ENCODE results near the gene PACRG. TPM values are rescaled to one million over a fixed set of nuclear protein-coding genes. Genes with fewer than 3 reads are reported as not detected.

PACRG gene
- total and polyA plus RNA-seq, 10 of the 15 experiments (the other 5 are each of a cell fraction or from before 2014, with no cell fraction given), result not detected

DNA sequence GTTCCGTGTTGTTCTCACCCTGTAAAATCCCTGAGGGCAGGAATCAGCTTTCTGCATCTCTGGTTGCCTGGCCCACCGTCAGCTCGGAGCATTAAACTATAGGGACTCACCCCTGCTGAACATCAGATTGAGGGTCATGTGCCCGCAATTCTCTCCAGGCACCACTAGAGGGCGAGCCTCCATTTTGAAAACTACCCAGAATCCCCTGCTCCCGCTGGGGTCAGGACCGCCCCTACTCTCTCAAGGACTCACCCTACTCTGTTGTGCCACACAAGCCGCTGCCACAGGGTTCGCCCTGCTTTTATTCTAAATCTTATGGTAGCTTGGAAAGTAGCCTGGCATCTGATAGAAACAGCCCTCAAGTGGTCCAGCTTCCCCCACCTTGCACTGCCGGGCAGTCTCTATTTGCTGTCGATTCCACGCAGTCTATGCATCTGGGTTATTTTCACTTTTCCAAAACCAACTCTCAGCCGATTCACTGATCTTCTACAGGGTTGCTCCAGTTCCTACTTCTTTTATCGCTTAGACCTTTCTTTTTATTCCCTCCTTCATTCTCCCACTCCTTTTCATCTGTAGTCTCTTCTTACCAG, 442.6 kb downstream of the PACRG start:
- intact Hi-C loops (cut with micrococcal nuclease; ENCODE audit: unreplicated experiment), result loop anchor here (10.0 kb wide), 1 partner anchor 384 kb away; no protein-coding TSS in a partner anchor
- CTCF ChIA-PET, result interaction anchor here (0.6 to 3.5 kb wide), 12 partner anchors 9 to 1758 kb away, joined by 3 to 16 read pairs (median 4); no protein-coding TSS in a partner anchor
- H3K4me3 ChIP-seq, result no peak overlapping the region
- H3K79me2 ChIP-seq (ENCODE audit: control insufficient read depth, insufficient read depth, low read length), result no peaks in the 10 kb centered on the region
- H2AFZ ChIP-seq (ENCODE audit: control insufficient read depth, low read depth, low read length), result no peak overlapping the region
- no peak overlapping the region for H3K4me2 ChIP-seq (ENCODE audit: control insufficient read depth, insufficient read depth)
- H3K4me1 ChIP-seq (ENCODE audit: control insufficient read depth, insufficient read depth, low read length), result no peaks in the 10 kb centered on the region
- no peaks in the 10 kb centered on the region for H3K9me3 ChIP-seq (replicated peaks; ENCODE audit: control insufficient read depth, insufficient read depth, low read length)
- H3K36me3 ChIP-seq (ENCODE audit: control insufficient read depth in 2 of 2, insufficient read depth in 2 of 2, low read length in 1 of 2), result no peaks in the 10 kb centered on the region
- ATAC-seq, result peak; percentile 81
- POLR2A ChIA-PET, result no interaction called here
- RAD21 ChIA-PET (ENCODE audit: unreplicated experiment), result no interaction called here
- peak; percentile 41 for FAIRE-seq
- BruUV-seq (replicated peaks), result no TSS peak
- H4K20me1 ChIP-seq (ENCODE audit: control insufficient read depth, insufficient read depth), result no peaks in the 10 kb centered on the region
- no peak for DNase-seq (ENCODE audit: low read depth, low spot score)
- SMC1A ChIA-PET (ENCODE audit: uncharacterized antibody, unreplicated experiment), result interaction anchor here (0.9 kb wide), 1 partner anchor 384 kb away, joined by 3 read pairs; no protein-coding TSS in a partner anchor
- WGBS (ENCODE audit: insufficient coverage, insufficient replicate concordance, low lambda C conversion rate, missing lambda C conversion rate), result 63% methylated on average over 14 of the region's 14 CpGs
- no peak overlapping the region for H3K27ac ChIP-seq (ENCODE audit: control insufficient read depth, insufficient read depth)
- H3K27me3 ChIP-seq (replicated peaks in 1 of 2; ENCODE audit: control insufficient read depth in 2 of 2, insufficient read depth in 2 of 2, low read length in 1 of 2), result no peaks in the 10 kb centered on the region
- no peak overlapping the region for H3K9ac ChIP-seq (ENCODE audit: control insufficient read depth, insufficient read depth, low read length)
- in situ Hi-C loops (cut with MboI), result loop anchor here (10.0 kb wide), 1 partner anchor 784 kb away; no protein-coding TSS in a partner anchor
- TF ChIP-seq, protein P1, sequence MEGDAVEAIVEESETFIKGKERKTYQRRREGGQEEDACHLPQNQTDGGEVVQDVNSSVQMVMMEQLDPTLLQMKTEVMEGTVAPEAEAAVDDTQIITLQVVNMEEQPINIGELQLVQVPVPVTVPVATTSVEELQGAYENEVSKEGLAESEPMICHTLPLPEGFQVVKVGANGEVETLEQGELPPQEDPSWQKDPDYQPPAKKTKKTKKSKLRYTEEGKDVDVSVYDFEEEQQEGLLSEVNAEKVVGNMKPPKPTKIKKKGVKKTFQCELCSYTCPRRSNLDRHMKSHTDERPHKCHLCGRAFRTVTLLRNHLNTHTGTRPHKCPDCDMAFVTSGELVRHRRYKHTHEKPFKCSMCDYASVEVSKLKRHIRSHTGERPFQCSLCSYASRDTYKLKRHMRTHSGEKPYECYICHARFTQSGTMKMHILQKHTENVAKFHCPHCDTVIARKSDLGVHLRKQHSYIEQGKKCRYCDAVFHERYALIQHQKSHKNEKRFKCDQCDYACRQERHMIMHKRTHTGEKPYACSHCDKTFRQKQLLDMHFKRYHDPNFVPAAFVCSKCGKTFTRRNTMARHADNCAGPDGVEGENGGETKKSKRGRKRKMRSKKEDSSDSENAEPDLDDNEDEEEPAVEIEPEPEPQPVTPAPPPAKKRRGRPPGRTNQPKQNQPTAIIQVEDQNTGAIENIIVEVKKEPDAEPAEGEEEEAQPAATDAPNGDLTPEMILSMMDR (IDR thresholded peaks at IDR 0.05 in 2 of 3, conservative IDR thresholded peaks at IDR 0.05 in 1 of 3; ENCODE audit: control insufficient read depth in 2 of 3, extremely low read depth in 1 of 3, insufficient read depth in 1 of 3, low read depth in 3 of 3, low read length in 3 of 3), result peak; percentile 53 to 68 (median 67)
- TF ChIP-seq, protein P2, sequence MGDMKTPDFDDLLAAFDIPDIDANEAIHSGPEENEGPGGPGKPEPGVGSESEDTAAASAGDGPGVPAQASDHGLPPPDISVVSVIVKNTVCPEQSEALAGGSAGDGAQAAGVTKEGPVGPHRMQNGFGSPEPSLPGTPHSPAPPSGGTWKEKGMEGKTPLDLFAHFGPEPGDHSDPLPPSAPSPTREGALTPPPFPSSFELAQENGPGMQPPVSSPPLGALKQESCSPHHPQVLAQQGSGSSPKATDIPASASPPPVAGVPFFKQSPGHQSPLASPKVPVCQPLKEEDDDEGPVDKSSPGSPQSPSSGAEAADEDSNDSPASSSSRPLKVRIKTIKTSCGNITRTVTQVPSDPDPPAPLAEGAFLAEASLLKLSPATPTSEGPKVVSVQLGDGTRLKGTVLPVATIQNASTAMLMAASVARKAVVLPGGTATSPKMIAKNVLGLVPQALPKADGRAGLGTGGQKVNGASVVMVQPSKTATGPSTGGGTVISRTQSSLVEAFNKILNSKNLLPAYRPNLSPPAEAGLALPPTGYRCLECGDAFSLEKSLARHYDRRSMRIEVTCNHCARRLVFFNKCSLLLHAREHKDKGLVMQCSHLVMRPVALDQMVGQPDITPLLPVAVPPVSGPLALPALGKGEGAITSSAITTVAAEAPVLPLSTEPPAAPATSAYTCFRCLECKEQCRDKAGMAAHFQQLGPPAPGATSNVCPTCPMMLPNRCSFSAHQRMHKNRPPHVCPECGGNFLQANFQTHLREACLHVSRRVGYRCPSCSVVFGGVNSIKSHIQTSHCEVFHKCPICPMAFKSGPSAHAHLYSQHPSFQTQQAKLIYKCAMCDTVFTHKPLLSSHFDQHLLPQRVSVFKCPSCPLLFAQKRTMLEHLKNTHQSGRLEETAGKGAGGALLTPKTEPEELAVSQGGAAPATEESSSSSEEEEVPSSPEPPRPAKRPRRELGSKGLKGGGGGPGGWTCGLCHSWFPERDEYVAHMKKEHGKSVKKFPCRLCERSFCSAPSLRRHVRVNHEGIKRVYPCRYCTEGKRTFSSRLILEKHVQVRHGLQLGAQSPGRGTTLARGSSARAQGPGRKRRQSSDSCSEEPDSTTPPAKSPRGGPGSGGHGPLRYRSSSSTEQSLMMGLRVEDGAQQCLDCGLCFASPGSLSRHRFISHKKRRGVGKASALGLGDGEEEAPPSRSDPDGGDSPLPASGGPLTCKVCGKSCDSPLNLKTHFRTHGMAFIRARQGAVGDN (IDR thresholded peaks at IDR 0.05), result no peak
- TF ChIP-seq ATF7 (IDR thresholded peaks at IDR 0.05; ENCODE audit: low read depth), result no peak
- TF ChIP-seq YY1 (IDR thresholded peaks at IDR 0.05; ENCODE audit: low read depth, low read length), result peak; percentile 73
- TF ChIP-seq SMC3 (IDR thresholded peaks at IDR 0.05; ENCODE audit: borderline replicate concordance, low read length), result peak; percentile 33; the same call in 1 of the 2 replicates
- TF ChIP-seq RUNX3 (IDR thresholded peaks at IDR 0.05; ENCODE audit: low read length), result peak; percentile 21; the same call in 1 of the 2 replicates
- TF ChIP-seq, protein P3, sequence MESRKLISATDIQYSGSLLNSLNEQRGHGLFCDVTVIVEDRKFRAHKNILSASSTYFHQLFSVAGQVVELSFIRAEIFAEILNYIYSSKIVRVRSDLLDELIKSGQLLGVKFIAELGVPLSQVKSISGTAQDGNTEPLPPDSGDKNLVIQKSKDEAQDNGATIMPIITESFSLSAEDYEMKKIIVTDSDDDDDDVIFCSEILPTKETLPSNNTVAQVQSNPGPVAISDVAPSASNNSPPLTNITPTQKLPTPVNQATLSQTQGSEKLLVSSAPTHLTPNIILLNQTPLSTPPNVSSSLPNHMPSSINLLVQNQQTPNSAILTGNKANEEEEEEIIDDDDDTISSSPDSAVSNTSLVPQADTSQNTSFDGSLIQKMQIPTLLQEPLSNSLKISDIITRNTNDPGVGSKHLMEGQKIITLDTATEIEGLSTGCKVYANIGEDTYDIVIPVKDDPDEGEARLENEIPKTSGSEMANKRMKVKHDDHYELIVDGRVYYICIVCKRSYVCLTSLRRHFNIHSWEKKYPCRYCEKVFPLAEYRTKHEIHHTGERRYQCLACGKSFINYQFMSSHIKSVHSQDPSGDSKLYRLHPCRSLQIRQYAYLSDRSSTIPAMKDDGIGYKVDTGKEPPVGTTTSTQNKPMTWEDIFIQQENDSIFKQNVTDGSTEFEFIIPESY (IDR thresholded peaks at IDR 0.05), result 0 out of 2 replicates have a peak, but pooled peaks have one; percentile 22
- TF ChIP-seq RAD21 (IDR thresholded peaks at IDR 0.05; ENCODE audit: insufficient read depth, low read depth, low read length), result peak; percentile 37; the same call in 1 of the 2 replicates
